GM18868 (cell line): ENCODE data around the gene TPRKB.
"Not testable (repeated sequence)": the region's sequence is repeated elsewhere in the genome, so short reads cannot be mapped to it uniquely, and the experiment has no call there.

Experiments
- ATAC-seq: cut with Tn5 transposase; IDR thresholded peaks from one replicate; pipeline ENCODE4 v1.9.1; 2021; ENCODE audit warnings: mild to moderate bottlenecking, moderate library complexity; ENCODE audit not compliant: unreplicated experiment

TPRKB gene

GRCh38 chr2:73740767-73741166 lies 3.6 kb upstream of the TPRKB start:
- ATAC-seq = no peak

GRCh38 chr2:73739101-73739500 lies 2.0 kb upstream of the TPRKB start:
- no peak for ATAC-seq

GRCh38 chr2:73736378-73736777 lies 767 bp downstream of the TPRKB start:
- no peak for ATAC-seq

GRCh38 chr2:73730810-73731209 lies 6.3 kb downstream of the TPRKB start:
- ATAC-seq = no peak

GRCh38 chr2:73728711-73729110 lies 8.4 kb downstream of the TPRKB start:
- no peak for ATAC-seq

- ATAC-seq = no peak
These were observed 9.1 kb downstream of the TPRKB start for GRCh38 chr2:73728043-73728442.

GRCh38 chr2:73726657-73727056 lies 10.5 kb downstream of the TPRKB start:
- ATAC-seq = not testable (repeated sequence)

- ATAC-seq = no peak
These were observed 18.1 kb downstream of the TPRKB start for GRCh38 chr2:73718851-73719621.

- no peak for ATAC-seq
These were observed 18.7 kb downstream of the TPRKB start for GRCh38 chr2:73718421-73718820.

- not testable (repeated sequence) for ATAC-seq
These were observed 19.4 kb downstream of the TPRKB start for GRCh38 chr2:73717695-73718094.

GRCh38 chr2:73717251-73717606 lies 19.9 kb downstream of the TPRKB start:
- no peak for ATAC-seq

- no peak for ATAC-seq
These were observed 20.4 kb downstream of the TPRKB start for GRCh38 chr2:73716543-73717250.

GRCh38 chr2:73714091-73714490 lies 23.1 kb downstream of the TPRKB start:
- ATAC-seq = no peak

- ATAC-seq = no peak
These were observed 28.6 kb downstream of the TPRKB start for GRCh38 chr2:73708527-73708926.

- no peak for ATAC-seq
These were observed 29.5 kb downstream of the TPRKB start for GRCh38 chr2:73707636-73708035.

GRCh38 chr2:73707058-73707457 lies 30.1 kb downstream of the TPRKB start:
- no peak for ATAC-seq

GRCh38 chr2:73705091-73705490 lies 32.1 kb downstream of the TPRKB start:
- ATAC-seq = no peak

- no peak for ATAC-seq
These were observed 32.9 kb downstream of the TPRKB start for GRCh38 chr2:73704285-73704684.

- ATAC-seq = no peak
These were observed 33.5 kb downstream of the TPRKB start for GRCh38 chr2:73703675-73704074.

- ATAC-seq = not testable (repeated sequence)
These were observed 34.2 kb downstream of the TPRKB start for GRCh38 chr2:73702852-73703493.

- ATAC-seq = no peak
These were observed 35.0 kb downstream of the TPRKB start for GRCh38 chr2:73701968-73702665.

- ATAC-seq = not testable (repeated sequence)
These were observed 35.7 kb downstream of the TPRKB start for GRCh38 chr2:73701448-73701765.
